A549 treated with AZD9567 at 1 μM for 4 hours (cell line): ENCODE data around the gene ARL5B. TPM values are rescaled to one million over a fixed set of nuclear protein-coding genes. Genes with fewer than 3 reads are reported as not detected.

Source experiments
- total RNA-seq: library from RNA; stranded (reverse); fragments of 200-300 nt; extraction: Qiagen RNA extraction; gene quantifications from 5 replicates; pipeline ENCODE4 v1.2.3, GENCODE V29; 2022; ENCODE audit not compliant: insufficient read depth

Gene ARL5B
- 6.2 to 10.1 TPM (median 8.4 TPM) in 5 replicates for total RNA-seq

DNA sequence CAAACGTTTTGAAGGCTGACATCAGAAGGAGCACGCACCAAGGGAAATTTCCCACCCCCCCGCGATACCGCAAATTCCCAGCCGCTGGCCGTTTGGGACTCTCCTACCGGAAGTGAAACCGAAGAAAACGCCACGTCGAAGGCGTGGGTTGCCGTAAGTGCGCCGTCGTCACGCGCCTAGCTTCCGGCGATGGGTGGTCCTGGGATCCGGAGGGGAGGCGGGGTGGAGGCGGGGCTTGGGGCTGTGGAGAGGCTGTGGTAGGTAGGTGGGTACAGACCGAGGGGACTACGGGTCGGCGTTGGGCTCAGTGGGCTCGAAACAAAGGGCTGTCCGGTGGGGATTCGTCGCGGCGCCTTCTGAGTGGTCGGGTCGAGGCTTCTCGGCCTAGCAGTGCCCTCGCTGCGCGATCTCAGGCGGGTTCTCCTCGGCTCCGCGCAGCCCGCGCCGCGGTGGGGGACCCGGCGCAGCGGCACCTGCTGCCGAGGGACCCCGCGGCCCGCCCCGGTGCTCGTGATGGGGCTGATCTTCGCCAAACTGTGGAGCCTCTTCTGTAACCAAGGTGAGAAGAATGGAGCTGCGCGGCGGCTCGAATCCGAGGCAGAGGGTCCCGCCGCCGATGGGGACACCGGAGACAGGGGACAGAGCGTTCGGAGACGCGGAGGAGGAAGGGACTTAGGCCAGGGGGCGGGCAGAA is at the start of gene ARL5B:
Gene ARL5B (plus strand): TSS at position 307 of the 694 bp plus-strand sequence. CDS start 207 bp downstream, at position 514.

GRCh38 chr10:18651324-18652007 is 7.8 kb upstream of the ARL5B start, which contains the start of gene NSUN6:
TSS of gene NSUN6 (minus strand) at chr10:18651587. CDS start at chr10:18651203, 384 bp downstream.

Other genes starting within 250 kb of the ARL5B start
- gene NSUN6, start 7.8 kb upstream of the ARL5B start, total RNA-seq = 3.2 to 6.9 TPM (median 3.7 TPM) in 5 replicates